CD4-positive, alpha-beta T cell treated with Interferon alpha-2 for 1 hour (primary cell): ENCODE data around the gene ZBTB39.
"Not testable (repeated sequence)": the region's sequence is repeated elsewhere in the genome, so short reads cannot be mapped to it uniquely, and the experiment has no call there.

Source experiments
- DNase-seq, 2 donors: peaks; one replicate each; pipeline ENCODE4 v3.0.0-alpha.2; 2020 to 2022

ZBTB39 gene

DNA sequence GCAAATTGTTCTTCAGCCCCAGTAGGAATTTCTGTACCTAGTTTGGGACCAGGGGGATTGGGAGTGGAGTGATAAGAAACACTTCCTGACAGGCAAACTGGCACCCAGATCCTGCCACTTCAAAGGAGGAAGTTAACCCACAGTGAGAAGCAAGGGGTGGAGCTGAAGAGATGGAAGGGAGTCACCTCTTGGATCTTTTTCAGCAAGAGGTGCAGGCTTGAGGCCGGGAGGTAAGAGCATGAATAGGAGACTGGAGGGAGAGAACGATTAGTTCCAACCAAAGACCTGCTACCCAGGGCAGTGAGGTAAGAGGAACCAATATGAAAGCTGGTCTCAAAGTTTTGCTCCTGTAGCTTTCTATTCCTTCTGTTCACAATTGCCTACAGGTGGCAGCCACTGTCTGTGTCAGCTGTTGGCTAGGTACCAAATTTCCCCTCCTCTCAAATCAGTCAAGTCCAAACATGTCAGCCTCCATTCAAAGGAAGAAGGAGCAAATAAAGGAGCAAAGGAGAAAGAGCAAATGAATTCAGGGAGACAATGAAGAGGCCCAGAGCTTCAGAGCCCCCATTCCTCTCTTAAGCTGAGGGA lies 24.9 kb upstream of the ZBTB39 start:
- peak in 1 of 2 donors; percentile 25 for DNase-seq

DNA sequence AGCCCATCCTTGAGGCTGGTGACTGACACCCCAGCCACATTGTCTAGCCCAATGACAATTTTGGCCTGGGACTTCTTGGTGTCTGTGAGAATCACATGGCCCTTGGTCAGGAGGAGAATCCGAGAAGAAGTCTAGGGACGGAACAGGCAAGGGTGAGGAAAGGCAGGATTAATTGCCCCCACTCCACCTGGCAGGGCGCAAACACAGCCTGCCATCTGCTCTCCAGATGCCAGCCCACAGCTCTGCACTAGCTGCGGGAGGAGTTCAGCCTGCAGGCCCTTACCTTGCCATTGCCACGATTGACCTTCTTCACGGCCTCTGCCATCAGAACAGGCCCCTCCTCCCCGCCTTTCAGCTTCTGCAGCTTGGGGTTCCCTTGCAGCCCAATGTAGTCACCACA lies 23.1 kb upstream of the ZBTB39 start:
- no peak for DNase-seq

DNA sequence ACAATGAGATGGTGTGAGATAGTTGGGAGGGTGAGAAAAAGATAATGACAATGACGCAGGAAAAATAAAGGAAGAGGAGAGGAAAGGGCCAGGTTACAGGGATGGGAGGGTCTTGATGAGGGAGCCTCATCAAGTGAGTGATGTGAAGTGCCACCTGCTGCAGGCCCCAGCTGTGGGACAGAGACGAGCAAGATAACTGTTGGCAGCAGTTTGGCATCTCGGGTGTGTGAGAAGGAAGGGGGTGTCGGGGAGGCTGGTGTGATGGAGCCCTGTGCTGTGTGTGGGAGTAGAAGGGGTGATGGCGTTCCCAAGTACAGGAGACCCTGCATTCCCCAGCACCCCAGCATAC lies 21.4 kb upstream of the ZBTB39 start:
- DNase-seq: no peak

- DNase-seq: no peak
Observed at GRCh38 chr12:57027011-57027804, 20.9 kb upstream of the ZBTB39 start.

DNA sequence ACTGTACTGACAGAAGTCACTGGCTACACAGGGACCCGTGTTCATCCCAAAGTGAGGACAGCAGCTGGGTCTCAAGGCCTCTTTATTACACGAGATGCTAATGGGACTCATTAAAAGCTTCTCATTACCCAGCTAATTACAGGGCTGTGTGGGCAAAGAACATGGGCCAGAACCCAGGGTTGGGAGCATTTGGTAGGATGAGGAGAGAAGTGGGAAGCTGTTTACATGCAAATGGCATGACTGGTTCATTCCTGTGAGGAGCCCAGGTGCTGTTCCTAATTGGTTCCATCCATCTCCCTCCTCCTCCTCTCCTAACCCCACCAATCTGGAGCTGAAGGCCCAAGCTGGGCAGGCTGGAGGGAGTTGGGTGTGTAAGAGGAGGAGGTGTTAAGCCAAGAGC lies 18.9 kb upstream of the ZBTB39 start:
- DNase-seq: no peak

- DNase-seq: not testable (repeated sequence)
Observed at GRCh38 chr12:57022324-57022723, 16.0 kb upstream of the ZBTB39 start.

- no peak for DNase-seq
Observed at GRCh38 chr12:57019983-57020719, 13.8 kb upstream of the ZBTB39 start.

DNA sequence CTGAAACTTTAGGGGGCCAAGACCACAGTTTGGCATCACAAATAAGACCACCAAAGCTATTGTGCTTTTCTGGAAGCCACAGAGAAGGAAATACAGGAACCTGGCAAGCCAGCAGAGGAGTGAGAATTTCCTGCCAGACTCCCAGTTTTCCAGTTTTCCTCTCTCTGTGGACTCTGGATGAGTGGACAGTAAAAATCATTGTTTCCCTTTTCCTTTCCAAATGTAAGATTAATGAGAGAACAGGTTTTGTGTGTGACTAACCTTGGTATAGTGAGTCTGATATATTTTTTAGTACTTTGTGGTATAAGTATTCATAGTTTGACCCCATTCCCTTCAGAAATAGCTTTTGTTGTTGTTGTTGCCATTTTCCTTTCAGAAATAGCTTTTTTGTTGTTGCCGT lies 12.6 kb upstream of the ZBTB39 start:
- DNase-seq: no peak

- not testable (repeated sequence) for DNase-seq
Observed at GRCh38 chr12:57018353-57018752, 12.0 kb upstream of the ZBTB39 start.

- DNase-seq: no peak
Observed at GRCh38 chr12:57016348-57016747, 10.0 kb upstream of the ZBTB39 start, which contains the start of gene TAC3. Gene TAC3 (minus strand): TSS chr12:57016529. CDS start chr12:57015797, 732 bp downstream.

GRCh38 chr12:57012600-57013465 lies 6.5 kb upstream of the ZBTB39 start:
- DNase-seq: no peak

GRCh38 chr12:57011438-57012424 lies 5.4 kb upstream of the ZBTB39 start:
- DNase-seq: peak in 1 of 2 donors; percentile 48

DNA sequence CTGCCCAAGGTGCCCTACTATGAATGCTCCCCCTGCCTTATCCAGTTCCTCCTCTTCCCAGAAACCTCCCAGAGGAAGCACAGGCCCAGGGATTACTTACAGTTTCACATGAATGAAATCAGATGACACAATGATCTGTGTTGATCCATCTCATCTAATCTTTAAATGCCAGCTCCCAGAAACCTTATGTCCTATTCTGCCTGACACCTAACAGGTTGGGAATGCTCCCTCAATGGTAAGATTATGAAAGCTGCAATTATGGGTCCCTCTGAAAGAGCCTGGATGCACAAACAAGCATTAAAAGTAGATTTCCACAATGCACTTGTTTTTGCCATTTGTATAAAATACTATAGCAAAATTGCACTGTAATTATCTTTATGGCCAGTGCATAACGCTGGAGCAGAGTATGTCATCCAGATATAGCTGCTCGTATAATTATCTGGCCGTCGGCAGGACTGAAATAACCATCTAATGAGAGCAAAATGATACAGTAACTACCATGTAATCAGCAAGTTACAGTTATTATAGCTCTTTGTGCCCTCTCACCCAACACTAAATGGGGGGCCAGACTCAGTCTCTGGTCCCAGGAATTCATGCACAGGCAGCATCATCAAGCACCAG lies 4.4 kb upstream of the ZBTB39 start:
- DNase-seq: no peak

DNA sequence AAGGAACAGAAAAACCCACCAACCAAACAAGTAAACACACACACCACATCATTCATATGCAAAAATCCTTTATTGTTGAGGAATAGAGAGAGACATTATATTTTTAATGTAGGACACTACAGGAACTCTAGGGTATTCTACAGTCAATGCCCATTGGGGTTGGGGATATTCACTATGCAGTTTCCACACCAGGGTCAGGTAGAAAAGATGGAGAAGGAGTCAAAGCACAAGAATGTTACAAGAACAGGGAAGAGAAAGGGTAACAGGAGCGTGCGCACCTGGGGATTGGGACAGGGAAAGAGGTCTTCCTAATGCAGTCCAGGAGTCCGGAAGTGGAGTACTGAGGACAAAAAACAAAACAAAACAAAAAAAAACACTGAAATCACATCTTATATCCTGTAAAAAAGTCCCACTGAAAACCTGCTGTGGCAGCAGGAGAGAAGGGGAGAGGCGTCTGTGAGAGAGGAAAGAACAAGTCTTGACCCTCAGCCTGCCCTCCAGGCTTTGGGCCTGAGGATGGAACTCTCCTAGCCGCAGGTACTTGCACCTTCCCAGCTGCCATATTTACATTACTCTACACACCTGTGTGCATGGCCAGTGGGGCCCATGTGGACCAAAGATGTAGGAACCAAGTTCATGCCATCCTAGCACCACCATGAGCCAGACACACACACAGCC lies 3.7 kb upstream of the ZBTB39 start:
- no peak for DNase-seq

- peak in 1 of 2 donors; percentile 76 for DNase-seq
Observed at GRCh38 chr12:57008178-57008577, 1.8 kb upstream of the ZBTB39 start.

GRCh38 chr12:57006809-57007475 lies 596 bp upstream of the ZBTB39 start:
- DNase-seq: no peak

DNA sequence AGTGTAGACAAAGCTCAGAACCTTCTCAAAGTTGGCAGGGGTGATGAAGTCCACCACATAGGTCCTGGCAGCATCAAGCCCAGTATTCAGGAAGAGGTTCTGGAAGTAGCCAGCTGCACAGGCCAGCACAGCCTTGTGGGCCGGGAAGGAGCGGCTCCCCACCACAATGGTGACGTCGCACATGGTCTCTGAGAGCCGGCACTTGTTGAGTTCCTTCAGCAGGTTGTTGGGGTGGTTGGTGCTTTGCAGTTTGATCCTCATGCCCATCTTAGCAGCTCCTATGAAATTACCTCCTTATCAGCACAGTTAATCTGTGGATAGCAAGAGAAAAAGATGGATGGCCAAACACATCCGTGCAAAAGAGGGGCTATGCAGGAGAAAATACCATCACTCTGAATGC lies 1.7 kb downstream of the ZBTB39 start:
- no peak for DNase-seq

DNA sequence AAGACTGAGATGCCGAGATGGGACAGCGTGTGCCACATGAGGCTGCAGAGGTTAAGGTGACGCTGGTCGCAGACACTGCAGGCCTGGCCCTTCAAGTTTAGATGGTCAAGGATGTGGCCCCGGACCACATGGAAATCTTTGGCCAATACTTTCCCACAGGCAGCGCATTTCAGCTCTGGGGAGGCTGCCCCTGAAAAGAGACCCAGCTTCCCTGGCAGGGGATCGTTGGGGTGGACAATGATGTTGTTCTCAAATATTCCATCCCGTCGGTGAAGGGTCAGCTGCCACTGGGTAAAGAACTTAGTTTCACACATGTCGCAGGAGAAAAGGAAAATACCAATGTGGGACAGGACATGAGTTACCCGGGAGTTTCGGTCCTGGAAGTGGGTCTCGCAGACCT lies 3.0 kb downstream of the ZBTB39 start:
- no peak for DNase-seq

DNA sequence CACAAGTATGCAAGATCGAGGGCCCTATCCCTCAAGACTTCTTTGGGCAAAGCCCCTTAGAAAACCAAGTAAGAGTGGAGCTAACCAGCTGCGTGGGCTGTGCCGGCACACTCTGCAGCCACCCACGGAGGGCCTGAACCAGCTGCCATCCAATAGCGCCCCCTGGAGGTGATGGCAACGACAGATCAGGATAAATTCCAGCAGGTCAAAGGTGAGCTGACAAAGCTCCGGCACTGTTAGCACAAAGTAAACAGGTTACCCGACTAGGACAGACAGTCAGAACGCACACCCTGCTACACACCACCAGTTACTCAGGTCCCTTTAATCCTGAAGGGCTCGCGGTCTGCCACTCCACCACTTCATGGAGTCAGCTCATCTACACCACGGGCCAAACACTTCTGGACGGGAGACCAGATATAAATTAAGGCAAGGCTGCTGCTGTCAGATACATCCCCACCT lies 4.9 kb downstream of the ZBTB39 start:
- DNase-seq: peak; percentile 64 to 80

DNA sequence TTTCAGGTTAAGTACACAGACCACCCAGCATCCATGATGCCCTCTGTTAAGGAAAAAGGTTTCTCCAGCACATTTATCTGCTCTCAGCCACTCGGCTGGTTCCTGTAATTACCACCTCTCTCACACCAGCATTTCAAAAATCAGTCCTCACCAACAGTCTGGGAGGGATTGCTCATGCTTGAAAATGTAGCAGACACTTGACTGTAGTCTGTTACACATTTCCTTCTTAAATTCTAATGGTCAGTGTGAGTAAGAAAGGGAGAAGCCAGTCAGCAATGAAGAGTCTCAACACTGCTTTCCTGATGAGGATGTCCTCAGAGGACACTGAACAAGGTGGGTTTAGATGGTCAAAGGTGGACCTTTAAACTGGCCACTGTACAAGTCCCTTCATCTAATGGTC lies 6.0 kb downstream of the ZBTB39 start:
- no peak for DNase-seq
